ENCODE data around the gene CKLF.
"Not testable (repeated sequence)": the region's sequence is repeated elsewhere in the genome, so short reads cannot be mapped to it uniquely, and the experiment has no call there.

The CKLF gene

GRCh38 chr16:66568355-66568754, 16.0 kb downstream of the CKLF start:
- DNase-seq (ENCODE audit: low read depth in 2 of 2), result no peak

GRCh38 chr16:66569131-66569530, 16.8 kb downstream of the CKLF start:
- DNase-seq (ENCODE audit: low read depth in 2 of 2), result no peak

- DNase-seq (ENCODE audit: low read depth in 2 of 2), result no peak
Measured at GRCh38 chr16:66569827-66570405, 17.5 kb downstream of the CKLF start.

- DNase-seq (ENCODE audit: low read depth in 2 of 2), result no peak
Measured at GRCh38 chr16:66572356-66572755, 20.0 kb downstream of the CKLF start.

- no peak for DNase-seq (ENCODE audit: low read depth in 2 of 2)
Measured at GRCh38 chr16:66574081-66574480, 21.7 kb downstream of the CKLF start.

GRCh38 chr16:66574531-66574930, 22.2 kb downstream of the CKLF start:
- no peak for DNase-seq (ENCODE audit: low read depth in 2 of 2)

GRCh38 chr16:66575060-66575459, 22.7 kb downstream of the CKLF start:
- no peak for DNase-seq (ENCODE audit: low read depth in 2 of 2)

- no peak for DNase-seq (ENCODE audit: low read depth in 2 of 2)
Measured at GRCh38 chr16:66576296-66576695, 23.9 kb downstream of the CKLF start.

GRCh38 chr16:66578651-66579531, 26.5 kb downstream of the CKLF start, which contains the start of gene CMTM2:
Gene CMTM2, plus strand, starts transcription at chr16:66579463. Its CDS starts 145 bp downstream, at chr16:66579608.
- no peak for DNase-seq (ENCODE audit: low read depth in 2 of 2)

- DNase-seq (ENCODE audit: low read depth in 2 of 2), result peak in 1 of 2 experiments; percentile 42
Measured at GRCh38 chr16:66580605-66581209, 28.3 kb downstream of the CKLF start.

GRCh38 chr16:66581246-66581952, 29.0 kb downstream of the CKLF start:
- DNase-seq (ENCODE audit: low read depth in 2 of 2), result no peak

GRCh38 chr16:66585481-66586239, 33.3 kb downstream of the CKLF start:
- no peak for DNase-seq (ENCODE audit: low read depth in 2 of 2)

GRCh38 chr16:66587881-66588600, 35.7 kb downstream of the CKLF start:
- no peak for DNase-seq (ENCODE audit: low read depth in 2 of 2)

GRCh38 chr16:66588981-66589713, 36.8 kb downstream of the CKLF start:
- DNase-seq (ENCODE audit: low read depth in 2 of 2), result no peak

GRCh38 chr16:66590322-66590721, 37.9 kb downstream of the CKLF start:
- no peak for DNase-seq (ENCODE audit: low read depth in 2 of 2)

GRCh38 chr16:66591018-66591417, 38.6 kb downstream of the CKLF start:
- DNase-seq (ENCODE audit: low read depth in 2 of 2), result no peak

GRCh38 chr16:66592241-66592640, 39.9 kb downstream of the CKLF start:
- DNase-seq (ENCODE audit: low read depth in 2 of 2), result no peak

- no peak for DNase-seq (ENCODE audit: low read depth in 2 of 2)
Measured at GRCh38 chr16:66592814-66593213, 40.4 kb downstream of the CKLF start.

GRCh38 chr16:66594739-66595138, 42.4 kb downstream of the CKLF start:
- DNase-seq (ENCODE audit: low read depth in 2 of 2), result no peak

- not testable (repeated sequence) for DNase-seq (ENCODE audit: low read depth in 2 of 2)
Measured at GRCh38 chr16:66596559-66596958, 44.2 kb downstream of the CKLF start.

Measured in fibroblast of skin of left biceps (primary cell).